Cerebellar cortex (tissue), 1 donor: ENCODE measurements around the gene TMPRSS4.

Source experiments
- DNase-seq: peaks from one replicate; pipeline ENCODE4 v3.0.0-alpha.2; 2015; ENCODE audit warnings: low spot score

TMPRSS4 gene

GRCh38 chr11:118105657-118106305 is 28.9 kb downstream of the TMPRSS4 start:
- no peak for DNase-seq

GRCh38 chr11:118106789-118107335 is 30.0 kb downstream of the TMPRSS4 start:
- DNase-seq = no peak

GRCh38 chr11:118108513-118108912 is 31.6 kb downstream of the TMPRSS4 start:
- DNase-seq = no peak

- DNase-seq = no peak
Measured at GRCh38 chr11:118109231-118109630, 32.4 kb downstream of the TMPRSS4 start.

- DNase-seq = no peak
Measured at GRCh38 chr11:118111019-118111743, 34.3 kb downstream of the TMPRSS4 start.

- no peak for DNase-seq
Measured at GRCh38 chr11:118111744-118112035, 34.8 kb downstream of the TMPRSS4 start.

GRCh38 chr11:118112711-118113430 is 36.0 kb downstream of the TMPRSS4 start:
- no peak for DNase-seq

GRCh38 chr11:118114266-118114665 is 37.4 kb downstream of the TMPRSS4 start:
- DNase-seq = no peak

GRCh38 chr11:118115048-118115447 is 38.2 kb downstream of the TMPRSS4 start:
- no peak for DNase-seq

- DNase-seq = no peak
Measured at GRCh38 chr11:118117790-118118601, 41.1 kb downstream of the TMPRSS4 start.

- no peak for DNase-seq
Measured at GRCh38 chr11:118120793-118121192, 43.9 kb downstream of the TMPRSS4 start.

- no peak for DNase-seq
Measured at GRCh38 chr11:118124929-118125535, 48.2 kb downstream of the TMPRSS4 start.

GRCh38 chr11:118126082-118126838 is 49.4 kb downstream of the TMPRSS4 start:
- peak; percentile 2 for DNase-seq

GRCh38 chr11:118128310-118128709 is 51.4 kb downstream of the TMPRSS4 start:
- no peak for DNase-seq

- DNase-seq = no peak
Measured at GRCh38 chr11:118128721-118129470, 52.0 kb downstream of the TMPRSS4 start.

- DNase-seq = no peak
Measured at GRCh38 chr11:118129471-118130172, 52.7 kb downstream of the TMPRSS4 start.

- no peak for DNase-seq
Measured at GRCh38 chr11:118132385-118133151, 55.7 kb downstream of the TMPRSS4 start.

GRCh38 chr11:118133816-118134215 is 56.9 kb downstream of the TMPRSS4 start:
- DNase-seq = no peak
